ENCODE measurements around the gene RC3H2. TPM values are rescaled to one million over a fixed set of nuclear protein-coding genes. Genes with fewer than 3 reads are reported as not detected.
"Not testable (repeated sequence)": the region's sequence is repeated elsewhere in the genome, so short reads cannot be mapped to it uniquely, and the experiment has no call there.

RC3H2 gene
- total and polyA plus RNA-seq, 11 donors, result 11.7 to 52.2 (median 44.3) TPM

- TF ChIP-seq CTCF (IDR thresholded peaks at IDR 0.05), result no peak
- TF ChIP-seq POLR2A (IDR thresholded peaks at IDR 0.05), result no peak
- ATAC-seq, result no peak
- no peaks in the 10 kb centered on the region for H3K9me3 ChIP-seq
- H3K4me3 ChIP-seq, result peak overlapping the region; percentile 49 to 94 (median 84)
- DNase-seq, result no peak
- peak overlapping the region in 11 of 12 donors; percentile 75 to 94 (median 80) for H3K27ac ChIP-seq
- 3 to 6% (median 5%) methylated on average over 9 of the region's 9 CpGs for WGBS, 4 donors
- intact Hi-C loops (cut with DNase I), result loop anchor here in 2 of 10 donors (5.0 to 10.0 kb wide), 2 partner anchors 35 to 818 kb away; partner anchors contain the start of gene TTLL11 (in 1 of the 2)
- peaks cover 3 to 46% (median 29%) of the 10 kb centered on the region in 9 donors for H3K36me3 ChIP-seq
- peaks cover 0 to 16% (median 8%) of the 10 kb centered on the region in 12 donors for H3K4me1 ChIP-seq
- H3K27me3 ChIP-seq, result no peaks in the 10 kb centered on the region
Observed at GRCh38 chr9:122912671-122912963, 7.5 kb upstream of the RC3H2 start.

GRCh38 chr9:122906122-122906521 is 963 bp upstream of the RC3H2 start:
- intact Hi-C loops (cut with DNase I), result loop anchor here in 3 of 10 donors (5.0 to 10.0 kb wide), 5 partner anchors 36 to 359 kb away; partner anchors contain the start of genes RABGAP1 (in 1 of the 3) and STRBP (in 1 of the 3)
- Histone ChIP-seq H3K27ac (peak overlapping the region in 1 of 12 donors; percentile 96), H3K36me3 (peaks cover 3 to 35% (median 24%) of the 10 kb centered on the region in 9 donors), H3K4me1 (peaks cover under 1 to 35% (median 23%) of the 10 kb centered on the region in 12 donors)
- H3K4me3 ChIP-seq, H3K9me3 ChIP-seq, H3K27me3 ChIP-seq, ATAC-seq: not testable (repeated sequence)
- peak in 1 of 5 donors; percentile 48 for DNase-seq
- WGBS, 4 donors, result 92 to 96% (median 95%) methylated on average over 16 of the region's 16 CpGs

- Histone ChIP-seq H3K27me3 (no peaks in the 10 kb centered on the region), H3K4me3 (peak overlapping the region; percentile 75 to 93 (median 86)), H3K9me3 (no peaks in the 10 kb centered on the region), H3K4me1 (peaks cover 3 to 50% (median 34%) of the 10 kb centered on the region in 12 donors), H3K27ac (peak overlapping the region; percentile 87 to 98 (median 96)), H3K36me3 (peaks cover 0 to 19% (median 8%) of the 10 kb centered on the region in 9 donors)
- TF ChIP-seq POLR2A (IDR thresholded peaks at IDR 0.05) (no peak), CTCF (IDR thresholded peaks at IDR 0.05) (no peak)
- intact Hi-C loops (cut with DNase I), result loop anchor here in 2 of 10 donors (2.0 to 10.0 kb wide), 3 partner anchors 36 to 360 kb away; partner anchors contain the start of genes RABGAP1 (in 1 of the 2) and STRBP (in 1 of the 2)
- peak; percentile 22 to 57 (median 35) for DNase-seq
- 0 to 2% (median 1%) methylated on average over 8 of the region's 8 CpGs for WGBS, 4 donors
- ATAC-seq, result peak in 3 of 4 donors; percentile 31 to 52 (median 42)
Observed at GRCh38 chr9:122904466-122904822, 715 bp downstream of the RC3H2 start.

- Histone ChIP-seq H3K9me3 (no peaks in the 10 kb centered on the region), H3K27me3 (no peaks in the 10 kb centered on the region), H3K4me1 (peaks cover 3 to 64% (median 36%) of the 10 kb centered on the region in 12 donors), H3K4me3 (peak overlapping the region in 3 of 12 donors; percentile 1 to 47 (median 3)), H3K27ac (peak overlapping the region in 1 of 12 donors; percentile 83), H3K36me3 (peaks cover 0 to 26% (median 18%) of the 10 kb centered on the region in 9 donors)
- DNase-seq (no peak), ATAC-seq (no peak)
- intact Hi-C loops (cut with DNase I), result loop anchor here in 2 of 10 donors (10.0 kb wide), 2 partner anchors 94 to 364 kb away; partner anchors contain the start of gene STRBP (in 1 of the 2)
- 47 to 57% (median 54%) methylated on average over 2 of the region's 2 CpGs for WGBS, 4 donors
- TF ChIP-seq POLR2A (IDR thresholded peaks at IDR 0.05) (no peak), CTCF (IDR thresholded peaks at IDR 0.05) (no peak)
Observed at GRCh38 chr9:122900791-122901190, 4.4 kb downstream of the RC3H2 start.
